ENCODE measurements around the gene ATP6V0A4.
"Not testable (repeated sequence)": the region's sequence is repeated elsewhere in the genome, so short reads cannot be mapped to it uniquely, and the experiment has no call there.

Gene ATP6V0A4

DNA sequence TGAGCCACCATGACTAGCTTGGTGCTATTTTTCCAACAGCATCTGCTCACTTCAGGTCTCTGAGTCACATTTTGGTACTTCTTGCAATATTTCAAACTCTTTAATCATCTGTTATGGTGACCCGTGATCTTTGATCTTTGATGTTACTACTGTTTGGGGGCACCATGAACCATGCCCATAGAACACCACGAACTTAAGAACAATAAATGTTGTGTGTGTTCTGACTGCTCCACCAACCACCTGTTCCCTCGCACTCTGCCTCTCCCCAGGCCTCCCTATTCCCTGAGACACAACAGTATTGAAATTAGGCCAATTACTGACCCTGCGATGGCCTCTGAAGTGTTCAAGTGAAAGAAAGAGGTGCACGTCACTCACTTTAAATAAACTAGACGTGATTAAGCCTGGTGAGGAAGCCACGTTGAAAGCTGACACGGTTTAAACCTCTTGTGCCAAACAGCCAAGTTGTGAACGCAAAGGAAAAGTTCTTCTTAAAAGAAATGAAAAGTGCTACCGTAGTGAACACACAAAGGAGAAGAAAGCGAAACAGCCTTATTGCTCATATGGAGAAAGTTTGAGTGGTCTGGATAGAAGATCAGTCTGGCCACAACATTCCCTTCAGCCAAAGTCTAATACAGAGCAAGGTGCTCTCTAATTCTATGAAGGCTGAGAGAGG is 27.2 kb upstream of the ATP6V0A4 start:
- Histone ChIP-seq H3K9me3 (ENCODE audit: control insufficient read depth, insufficient read depth, low read length) (no peaks in the 10 kb centered on the region), H3K4me1 (ENCODE audit: control insufficient read depth, insufficient read depth, low read length) (no peaks in the 10 kb centered on the region), H3K9ac (ENCODE audit: low read depth, low read length) (no peak overlapping the region), H3K4me3 (ENCODE audit: low read depth, low read length) (no peak overlapping the region), H3K36me3 (ENCODE audit: control insufficient read depth, insufficient read depth, low read length) (no peaks in the 10 kb centered on the region), H3K27me3 (ENCODE audit: control insufficient read depth, insufficient read depth, low read length) (no peaks in the 10 kb centered on the region)

DNA sequence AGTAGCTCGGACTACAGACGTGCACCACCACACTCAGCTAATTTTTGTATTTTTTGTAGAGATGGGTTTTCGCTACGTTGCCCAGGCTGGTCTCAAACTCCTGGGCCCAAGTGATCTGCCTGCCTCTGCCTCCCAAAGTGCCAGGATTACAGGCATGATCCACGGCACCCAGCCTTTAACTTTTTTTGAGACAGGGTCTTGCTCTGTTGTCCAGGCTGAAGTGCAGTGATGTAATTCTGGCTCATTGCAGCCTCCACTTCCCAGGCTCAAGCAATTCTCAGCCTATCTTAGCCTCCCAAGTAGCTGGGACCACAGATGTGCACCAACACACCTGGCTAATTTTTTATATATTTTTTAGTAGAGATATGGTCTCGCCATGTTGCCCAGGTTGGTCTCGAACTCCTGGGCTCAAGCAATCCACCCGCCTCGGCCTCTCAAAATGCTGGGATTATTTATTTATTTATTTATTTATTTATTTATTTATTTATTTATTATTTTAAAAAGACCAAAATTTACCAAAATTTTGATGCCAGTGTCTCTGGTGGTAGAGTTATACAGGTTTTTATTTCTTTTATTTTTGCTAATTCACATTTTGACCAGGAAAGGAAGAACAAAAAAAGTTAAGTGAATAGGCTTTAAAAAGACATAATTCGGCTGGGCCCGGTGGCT is 25.0 kb upstream of the ATP6V0A4 start:
- H3K4me3 ChIP-seq (ENCODE audit: low read depth, low read length): no peak overlapping the region
- no peaks in the 10 kb centered on the region for H3K27me3 ChIP-seq (ENCODE audit: control insufficient read depth, insufficient read depth, low read length)
- H3K9ac ChIP-seq (ENCODE audit: low read depth, low read length): no peak overlapping the region
- no peaks in the 10 kb centered on the region for H3K36me3 ChIP-seq (ENCODE audit: control insufficient read depth, insufficient read depth, low read length)
- H3K9me3 ChIP-seq (ENCODE audit: control insufficient read depth, insufficient read depth, low read length): no peaks in the 10 kb centered on the region
- H3K4me1 ChIP-seq (ENCODE audit: control insufficient read depth, insufficient read depth, low read length): no peaks in the 10 kb centered on the region

DNA sequence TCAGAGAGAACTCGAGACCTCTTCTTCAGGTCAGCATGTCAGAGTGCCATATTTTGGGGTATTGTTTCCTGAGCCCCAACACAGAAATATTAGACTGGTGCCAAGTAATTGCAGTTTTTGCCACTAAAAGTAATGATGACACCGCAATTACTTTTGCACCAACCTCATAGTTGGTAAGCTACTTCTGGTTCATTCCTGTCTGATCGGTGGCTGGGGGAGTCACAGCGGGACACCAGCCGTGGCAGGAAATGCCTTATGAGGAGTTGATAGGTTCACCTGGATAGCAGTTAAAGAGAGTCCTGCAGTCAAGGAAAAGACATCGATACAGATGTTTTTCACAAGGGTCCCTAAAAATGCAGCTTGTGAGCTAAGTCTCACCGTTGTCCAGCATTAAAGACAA is 23.9 kb upstream of the ATP6V0A4 start:
- no peaks in the 10 kb centered on the region for H3K27me3 ChIP-seq (ENCODE audit: control insufficient read depth, insufficient read depth, low read length)
- H3K9me3 ChIP-seq (ENCODE audit: control insufficient read depth, insufficient read depth, low read length): no peaks in the 10 kb centered on the region
- H3K36me3 ChIP-seq (ENCODE audit: control insufficient read depth, insufficient read depth, low read length): no peaks in the 10 kb centered on the region
- no peak overlapping the region for H3K9ac ChIP-seq (ENCODE audit: low read depth, low read length)
- no peaks in the 10 kb centered on the region for H3K4me1 ChIP-seq (ENCODE audit: control insufficient read depth, insufficient read depth, low read length)
- H3K4me3 ChIP-seq (ENCODE audit: low read depth, low read length): no peak overlapping the region

DNA sequence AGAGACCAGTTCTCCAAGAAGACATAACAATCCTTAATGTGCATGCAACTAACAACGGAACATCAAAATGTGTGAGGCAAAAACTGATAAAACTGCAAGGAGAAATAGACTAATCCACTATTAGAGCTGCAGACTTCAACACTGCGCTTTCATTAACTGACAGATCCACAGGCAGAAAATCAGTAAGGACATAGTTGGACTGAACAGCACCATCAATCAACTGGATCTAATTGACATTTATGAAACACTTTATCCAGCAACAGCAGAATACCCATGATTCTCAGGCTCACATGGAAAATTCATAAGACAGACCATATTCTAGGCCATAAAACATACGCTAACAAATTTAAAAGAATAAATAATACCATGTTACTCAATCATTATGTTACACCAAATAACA is 21.6 kb upstream of the ATP6V0A4 start:
- Histone ChIP-seq H3K4me3 (ENCODE audit: low read depth, low read length) (no peak overlapping the region), H3K27me3 (ENCODE audit: control insufficient read depth, insufficient read depth, low read length) (no peaks in the 10 kb centered on the region), H3K4me1 (ENCODE audit: control insufficient read depth, insufficient read depth, low read length) (no peaks in the 10 kb centered on the region), H3K9me3 (ENCODE audit: control insufficient read depth, insufficient read depth, low read length) (no peaks in the 10 kb centered on the region), H3K9ac (ENCODE audit: low read depth, low read length) (no peak overlapping the region), H3K36me3 (ENCODE audit: control insufficient read depth, insufficient read depth, low read length) (no peaks in the 10 kb centered on the region)

DNA sequence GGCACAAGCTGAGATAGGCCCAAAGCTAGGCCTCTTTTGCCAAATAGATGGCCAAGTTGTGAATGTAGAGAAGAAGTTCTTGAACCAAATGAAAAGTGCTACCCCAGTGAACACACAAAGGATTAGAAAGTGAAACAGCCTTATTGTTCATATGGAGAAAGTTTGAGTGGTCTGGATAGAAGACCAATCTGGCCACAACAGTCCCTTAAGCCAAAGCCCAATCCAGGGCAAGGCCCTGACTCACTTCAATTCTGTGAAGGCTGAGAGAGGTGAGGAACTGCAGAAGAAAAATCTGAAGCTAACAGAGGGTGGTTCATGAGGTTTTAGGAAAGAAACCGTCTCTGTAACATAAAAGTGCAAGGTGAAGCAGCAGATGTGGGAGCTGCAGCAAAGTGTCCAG is 18.7 kb upstream of the ATP6V0A4 start:
- Histone ChIP-seq H3K4me1 (ENCODE audit: control insufficient read depth, insufficient read depth, low read length) (no peaks in the 10 kb centered on the region), H3K9ac (ENCODE audit: low read depth, low read length) (no peak overlapping the region), H3K27me3 (ENCODE audit: control insufficient read depth, insufficient read depth, low read length) (no peaks in the 10 kb centered on the region), H3K36me3 (ENCODE audit: control insufficient read depth, insufficient read depth, low read length) (no peaks in the 10 kb centered on the region), H3K4me3 (ENCODE audit: low read depth, low read length) (no peak overlapping the region), H3K9me3 (ENCODE audit: control insufficient read depth, insufficient read depth, low read length) (no peaks in the 10 kb centered on the region)

DNA sequence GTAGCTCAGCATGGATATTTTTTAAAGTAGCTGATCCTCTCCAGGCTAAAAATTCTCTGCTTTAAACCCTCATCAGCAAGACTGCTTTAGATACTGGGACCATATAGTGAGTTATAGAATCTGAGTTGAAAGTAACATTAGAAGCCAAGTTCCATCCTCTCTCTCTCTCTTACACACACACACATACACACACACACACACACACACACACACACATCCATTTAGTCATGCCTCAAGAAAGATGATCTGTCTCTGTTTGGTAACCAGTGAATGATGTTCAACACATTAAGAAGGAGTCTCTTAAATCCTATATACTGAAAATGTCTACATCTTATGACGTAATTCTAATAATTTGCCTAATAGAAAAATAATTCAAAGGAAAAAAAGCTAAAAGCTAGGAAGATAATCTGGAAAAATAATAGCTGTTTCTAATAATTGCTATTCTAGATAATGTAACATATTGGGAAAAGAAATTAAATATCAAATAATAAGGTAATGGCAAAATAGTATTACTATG is 16.9 kb upstream of the ATP6V0A4 start:
- Histone ChIP-seq H3K36me3 (ENCODE audit: control insufficient read depth, insufficient read depth, low read length) (no peaks in the 10 kb centered on the region), H3K9me3 (ENCODE audit: control insufficient read depth, insufficient read depth, low read length) (no peaks in the 10 kb centered on the region), H3K27me3 (ENCODE audit: control insufficient read depth, insufficient read depth, low read length) (no peaks in the 10 kb centered on the region), H3K9ac (ENCODE audit: low read depth, low read length) (no peak overlapping the region), H3K4me1 (ENCODE audit: control insufficient read depth, insufficient read depth, low read length) (no peaks in the 10 kb centered on the region), H3K4me3 (ENCODE audit: low read depth, low read length) (no peak overlapping the region)

DNA sequence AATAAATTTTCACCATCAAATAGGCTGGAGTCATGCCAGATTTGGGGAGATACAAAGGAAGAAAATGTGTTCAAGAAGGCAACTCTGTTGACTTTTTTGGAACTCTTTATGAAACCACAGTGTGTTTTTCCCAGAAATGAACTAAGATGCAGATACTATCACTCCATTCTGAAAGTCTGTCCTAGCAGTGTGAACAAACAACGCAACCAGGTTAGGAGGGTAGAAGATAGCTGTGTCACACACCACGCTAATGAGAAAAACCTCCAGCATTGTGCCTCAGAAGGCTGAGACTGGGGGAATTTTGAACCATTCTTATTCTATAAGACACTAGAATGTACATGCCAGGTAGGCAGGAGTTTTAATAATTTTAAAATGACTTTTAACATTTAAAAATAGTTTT is 15.9 kb upstream of the ATP6V0A4 start:
- Histone ChIP-seq H3K4me1 (ENCODE audit: control insufficient read depth, insufficient read depth, low read length) (no peaks in the 10 kb centered on the region), H3K4me3 (ENCODE audit: low read depth, low read length) (no peak overlapping the region), H3K36me3 (ENCODE audit: control insufficient read depth, insufficient read depth, low read length) (no peaks in the 10 kb centered on the region), H3K27me3 (ENCODE audit: control insufficient read depth, insufficient read depth, low read length) (no peaks in the 10 kb centered on the region), H3K9me3 (ENCODE audit: control insufficient read depth, insufficient read depth, low read length) (no peaks in the 10 kb centered on the region), H3K9ac (ENCODE audit: low read depth, low read length) (no peak overlapping the region)

DNA sequence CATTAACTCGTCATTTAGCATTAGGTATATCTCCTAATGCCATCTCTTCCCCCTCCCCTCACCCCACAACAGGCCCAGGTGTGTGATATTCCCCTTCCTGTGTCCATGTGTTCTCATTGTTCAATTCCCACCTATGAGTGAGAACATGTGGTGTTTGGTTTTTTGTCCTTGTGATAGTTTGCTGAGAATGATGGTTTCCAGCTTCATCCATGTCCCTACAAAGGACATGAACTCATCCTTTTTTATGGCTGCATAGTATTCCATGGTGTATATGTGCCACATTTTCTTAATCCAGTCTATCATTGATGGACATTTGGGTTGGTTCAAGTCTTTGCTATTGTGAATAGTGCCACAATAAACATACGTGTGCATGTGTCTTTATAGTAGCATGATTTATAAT is 13.3 kb upstream of the ATP6V0A4 start:
- not testable (repeated sequence) for H3K36me3 ChIP-seq (ENCODE audit: control insufficient read depth, insufficient read depth, low read length); H3K9me3 ChIP-seq (ENCODE audit: control insufficient read depth, insufficient read depth, low read length); H3K9ac ChIP-seq (ENCODE audit: low read depth, low read length); H3K4me1 ChIP-seq (ENCODE audit: control insufficient read depth, insufficient read depth, low read length); H3K27me3 ChIP-seq (ENCODE audit: control insufficient read depth, insufficient read depth, low read length); H3K4me3 ChIP-seq (ENCODE audit: low read depth, low read length)

DNA sequence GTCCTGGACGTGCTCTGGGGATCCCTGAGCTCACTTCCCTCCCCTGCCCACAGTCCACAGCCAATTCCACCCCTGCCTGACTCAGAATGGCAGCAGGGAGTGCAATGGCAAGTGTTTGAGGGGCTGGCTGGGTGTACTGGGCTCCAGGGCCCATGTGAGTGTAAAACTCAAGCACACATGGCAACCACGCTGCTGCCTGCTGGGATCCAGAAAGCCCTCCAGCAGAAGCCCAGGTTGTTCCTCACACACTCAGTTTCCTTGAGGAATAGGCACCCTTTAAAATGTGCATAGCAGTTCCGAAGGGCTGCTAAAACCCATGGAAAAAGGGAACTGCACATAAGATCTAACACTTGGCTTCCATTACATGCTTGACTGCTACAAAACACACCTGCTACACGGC is 11.3 kb upstream of the ATP6V0A4 start:
- Histone ChIP-seq H3K36me3 (ENCODE audit: control insufficient read depth, insufficient read depth, low read length) (no peaks in the 10 kb centered on the region), H3K9me3 (ENCODE audit: control insufficient read depth, insufficient read depth, low read length) (no peaks in the 10 kb centered on the region), H3K4me3 (ENCODE audit: low read depth, low read length) (no peak overlapping the region), H3K27me3 (ENCODE audit: control insufficient read depth, insufficient read depth, low read length) (no peaks in the 10 kb centered on the region), H3K4me1 (ENCODE audit: control insufficient read depth, insufficient read depth, low read length) (no peaks in the 10 kb centered on the region), H3K9ac (ENCODE audit: low read depth, low read length) (no peak overlapping the region)

DNA sequence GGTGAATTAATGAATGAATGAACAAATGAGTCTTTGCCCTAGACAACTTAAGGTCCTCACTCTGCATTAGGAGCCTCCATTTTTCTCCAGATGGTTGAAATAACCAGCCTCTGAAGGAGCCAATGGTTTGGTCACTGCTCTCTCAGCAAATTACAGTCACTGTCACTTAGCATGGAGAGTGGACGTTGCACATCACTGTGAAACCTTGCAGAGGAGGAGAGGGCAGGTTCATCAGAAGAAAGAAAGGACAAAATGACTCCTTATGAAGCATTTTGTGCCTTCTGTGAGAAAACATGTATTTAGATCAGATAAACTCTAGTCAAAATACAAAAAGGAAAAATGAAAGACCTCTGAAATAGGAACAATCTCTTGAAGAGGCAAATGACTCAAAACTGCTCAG is 6.6 kb upstream of the ATP6V0A4 start:
- no peaks in the 10 kb centered on the region for H3K27me3 ChIP-seq (ENCODE audit: control insufficient read depth, insufficient read depth, low read length)
- no peak overlapping the region for H3K9ac ChIP-seq (ENCODE audit: low read depth, low read length)
- no peak overlapping the region for H3K4me3 ChIP-seq (ENCODE audit: low read depth, low read length)
- no peaks in the 10 kb centered on the region for H3K36me3 ChIP-seq (ENCODE audit: control insufficient read depth, insufficient read depth, low read length)
- H3K4me1 ChIP-seq (ENCODE audit: control insufficient read depth, insufficient read depth, low read length): no peaks in the 10 kb centered on the region
- no peaks in the 10 kb centered on the region for H3K9me3 ChIP-seq (ENCODE audit: control insufficient read depth, insufficient read depth, low read length)

DNA sequence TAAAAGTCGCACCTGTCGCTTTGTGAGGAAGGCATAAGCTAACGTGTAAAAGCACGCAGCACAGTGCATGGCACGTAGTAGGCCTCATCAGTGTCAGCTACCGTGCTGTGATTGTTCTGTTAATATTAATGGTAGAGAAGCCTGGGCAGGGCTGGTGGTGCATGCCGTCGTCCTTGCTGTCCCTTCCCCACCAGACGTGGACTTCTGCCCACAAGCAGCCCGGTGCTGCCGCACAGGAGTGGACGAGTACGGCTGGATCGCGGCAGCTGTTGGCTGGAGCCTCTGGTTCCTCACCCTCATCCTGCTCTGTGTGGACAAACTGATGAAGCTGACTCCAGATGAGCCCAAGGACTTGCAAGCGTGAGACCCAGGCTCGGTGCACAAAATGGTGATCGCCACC is 4.7 kb upstream of the ATP6V0A4 start:
- Histone ChIP-seq H3K4me3 (ENCODE audit: low read depth, low read length) (no peak overlapping the region), H3K36me3 (ENCODE audit: control insufficient read depth, insufficient read depth, low read length) (no peaks in the 10 kb centered on the region), H3K4me1 (ENCODE audit: control insufficient read depth, insufficient read depth, low read length) (peaks cover 8% of the 10 kb centered on the region), H3K27me3 (ENCODE audit: control insufficient read depth, insufficient read depth, low read length) (no peaks in the 10 kb centered on the region), H3K9me3 (ENCODE audit: control insufficient read depth, insufficient read depth, low read length) (no peaks in the 10 kb centered on the region), H3K9ac (ENCODE audit: low read depth, low read length) (no peak overlapping the region)

DNA sequence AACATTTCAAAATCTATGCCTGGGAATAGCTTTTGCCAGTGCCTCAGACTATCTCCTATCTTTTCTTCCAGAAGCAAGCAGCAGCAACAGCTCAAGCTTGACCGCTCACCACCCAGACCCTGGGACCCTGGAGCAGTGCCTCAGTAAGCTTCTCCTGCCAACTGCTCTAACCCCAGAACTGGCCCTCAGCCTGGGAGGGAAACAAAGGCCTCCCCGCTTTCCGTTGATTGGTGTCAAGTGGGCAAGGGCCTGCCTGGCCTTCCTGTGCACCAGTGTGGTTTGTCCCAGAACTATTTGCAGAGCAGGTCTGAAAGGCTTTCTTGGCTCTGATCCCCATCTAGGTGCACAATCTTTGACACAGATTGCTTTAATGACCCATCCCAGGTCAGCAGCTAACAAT is 3.3 kb upstream of the ATP6V0A4 start:
- H3K4me1 ChIP-seq (ENCODE audit: control insufficient read depth, insufficient read depth, low read length): peaks cover 12% of the 10 kb centered on the region
- no peaks in the 10 kb centered on the region for H3K27me3 ChIP-seq (ENCODE audit: control insufficient read depth, insufficient read depth, low read length)
- no peak overlapping the region for H3K9ac ChIP-seq (ENCODE audit: low read depth, low read length)

More for the DNA sequence above, 3.3 kb upstream of the ATP6V0A4 start:
- no peak overlapping the region for H3K4me3 ChIP-seq (ENCODE audit: low read depth, low read length)
- H3K9me3 ChIP-seq (ENCODE audit: control insufficient read depth, insufficient read depth, low read length): no peaks in the 10 kb centered on the region
- H3K36me3 ChIP-seq (ENCODE audit: control insufficient read depth, insufficient read depth, low read length): no peaks in the 10 kb centered on the region
